Hematopoietic multipotent progenitor cell treated with erythropoietin and hydrocortisone succinate and interleukin-3 and kit ligand, for 17 days (in vitro differentiated cells): ENCODE data around the gene TP53AIP1.
"Not testable (repeated sequence)": the region's sequence is repeated elsewhere in the genome, so short reads cannot be mapped to it uniquely, and the experiment has no call there.

ENCODE experiments used
- DNase-seq: peaks from one replicate; pipeline ENCODE4 v3.0.0-alpha.2; 2015; ENCODE audit warnings: low spot score

Gene TP53AIP1

DNA sequence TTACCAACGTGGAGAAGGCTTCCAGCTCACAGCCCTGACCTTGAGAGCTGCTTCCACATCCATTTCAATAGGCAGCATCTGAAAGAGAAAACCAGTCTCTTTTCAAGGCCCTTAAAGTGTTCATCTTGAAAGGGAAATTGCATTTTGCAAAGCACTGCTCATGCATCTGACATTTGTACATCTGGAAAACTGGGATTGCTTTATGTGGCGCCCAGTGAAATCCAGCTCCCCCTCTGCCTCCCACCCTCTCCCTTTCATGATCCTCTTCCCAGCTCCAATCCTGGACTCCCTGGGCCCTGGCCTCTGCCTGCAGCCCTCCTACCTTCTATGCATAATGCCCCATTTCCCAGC is 17.4 kb downstream of the TP53AIP1 start:
- DNase-seq = no peak

DNA sequence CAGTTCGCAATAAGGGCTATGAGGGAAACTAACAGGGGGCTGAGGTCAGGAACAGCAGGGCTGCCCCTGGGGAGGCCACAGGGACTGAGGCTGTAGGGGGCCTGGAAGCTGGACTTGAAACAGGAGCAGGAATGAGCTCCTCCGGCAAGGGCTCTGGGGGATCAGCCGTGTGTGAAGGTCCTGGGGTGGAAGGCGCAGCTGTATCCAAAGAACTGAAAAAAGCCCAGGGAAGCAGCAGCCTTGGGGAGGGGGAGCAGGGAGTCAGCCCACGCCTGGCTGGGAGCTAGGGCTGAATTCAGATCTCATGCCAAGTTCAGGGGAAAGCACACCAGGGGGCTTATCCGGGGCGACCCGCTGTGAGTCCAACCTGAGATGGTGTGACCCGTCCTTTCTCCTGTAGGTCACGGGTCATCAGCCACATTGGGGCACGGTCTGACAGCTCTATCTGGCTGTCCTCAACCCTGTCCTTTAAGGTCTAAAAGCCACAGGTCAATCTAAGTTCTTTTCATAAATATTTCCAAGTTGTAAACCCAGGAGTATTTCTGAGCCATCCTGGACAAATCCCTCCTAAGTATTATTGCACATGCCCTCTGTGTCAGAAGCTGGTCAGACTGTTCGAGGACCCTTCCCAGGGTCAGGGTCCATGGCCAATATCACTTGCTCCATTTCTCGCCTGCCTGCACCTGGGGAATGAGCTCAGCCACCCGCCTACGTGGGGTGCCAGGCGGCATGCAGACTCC is 18.0 kb downstream of the TP53AIP1 start:
- no peak for DNase-seq

DNA sequence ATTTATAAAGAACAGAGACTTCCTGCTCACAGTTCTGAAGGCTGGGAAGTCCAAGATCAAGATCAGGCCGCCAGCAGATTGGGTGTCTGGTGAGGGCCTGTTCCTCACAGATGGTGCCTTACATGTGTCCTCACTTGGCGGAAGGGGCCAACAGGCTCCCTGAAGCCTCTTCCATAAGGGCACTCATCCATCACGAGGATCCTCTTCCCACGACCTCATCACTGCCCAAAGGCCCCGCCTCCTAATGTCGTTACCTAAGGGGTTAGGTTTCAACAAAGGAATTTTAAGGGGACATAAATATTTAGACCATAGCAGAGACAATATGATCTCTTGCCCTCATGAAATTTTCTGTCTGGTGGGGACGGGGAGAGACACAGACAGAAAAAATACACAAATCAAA is 18.6 kb downstream of the TP53AIP1 start:
- no peak for DNase-seq

DNA sequence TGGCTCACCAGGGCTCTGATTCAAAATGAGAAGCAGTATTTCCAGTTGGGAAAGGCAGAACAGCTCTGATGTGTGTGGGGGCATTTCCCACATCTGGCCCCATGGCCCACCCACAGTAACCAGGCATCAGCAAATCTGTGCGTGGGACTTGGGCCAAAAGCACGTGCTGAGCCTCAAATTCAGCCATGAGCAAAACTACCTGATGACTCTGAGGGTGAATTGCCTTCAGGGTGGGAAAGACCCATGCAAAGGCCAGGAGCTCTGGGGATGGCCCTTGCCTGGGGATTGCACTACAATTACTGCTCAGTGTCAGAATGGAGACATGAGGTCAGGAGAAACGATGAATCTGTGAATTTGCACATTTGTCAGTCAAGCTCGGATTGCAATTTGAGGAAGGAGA is 20.9 kb downstream of the TP53AIP1 start:
- no peak for DNase-seq

DNA sequence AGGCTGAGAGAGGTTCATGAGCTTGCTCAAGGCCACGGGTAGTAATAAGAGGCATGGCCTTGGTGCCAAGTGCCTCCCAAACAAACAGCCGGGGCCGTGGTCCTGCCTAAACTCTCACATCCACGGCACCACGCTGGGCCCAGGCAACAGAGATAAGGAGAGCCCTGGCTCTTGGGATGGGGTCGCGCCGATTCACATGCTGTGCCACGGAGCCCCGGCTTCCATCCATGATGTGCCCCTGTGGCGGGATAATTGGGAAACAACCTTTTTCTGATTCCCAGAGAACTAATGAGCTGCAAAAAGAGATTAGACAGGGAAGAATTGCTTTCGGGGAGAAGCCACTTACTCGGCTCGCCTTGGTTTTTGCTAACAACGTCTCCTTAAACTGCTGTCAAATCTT is 22.0 kb downstream of the TP53AIP1 start:
- DNase-seq = no peak

DNA sequence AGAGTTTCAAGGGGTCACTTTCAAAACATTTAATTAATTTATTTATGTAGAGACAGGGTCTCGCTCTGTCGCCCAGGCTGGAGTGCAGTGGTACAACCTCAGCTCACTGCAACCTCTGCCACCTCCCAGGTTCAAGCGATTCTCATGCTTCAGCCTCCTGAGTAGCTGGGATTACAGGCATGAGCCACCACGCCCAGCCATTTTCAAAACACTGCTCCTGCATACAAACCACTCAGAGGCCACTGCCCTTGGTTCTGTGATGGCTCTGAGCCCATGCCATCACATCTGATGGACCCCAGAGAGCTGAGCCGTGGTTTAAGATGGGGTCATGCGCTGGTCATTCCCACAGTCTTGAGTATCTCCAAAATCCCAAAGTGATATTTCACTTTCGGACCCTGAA is 23.0 kb downstream of the TP53AIP1 start:
- DNase-seq = not testable (repeated sequence)

DNA sequence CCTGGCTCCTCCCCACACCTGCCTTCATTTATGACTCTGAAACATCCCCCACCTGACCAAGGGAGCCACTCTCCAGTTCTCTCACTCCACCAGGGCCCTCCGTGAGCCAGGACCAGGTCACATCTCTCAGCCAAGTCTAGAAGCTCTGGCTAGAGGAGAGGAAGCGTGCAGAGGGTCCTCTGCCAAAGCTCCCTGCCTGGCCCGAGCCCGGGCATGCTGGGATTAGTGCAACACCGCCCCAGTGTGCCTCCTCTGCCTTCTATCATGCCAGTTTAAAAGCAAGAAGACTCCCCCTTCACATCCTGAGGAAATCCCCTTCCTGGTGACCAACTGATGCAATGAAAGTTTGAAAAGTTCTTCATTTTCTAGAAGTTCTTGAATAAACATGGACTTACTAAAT is 23.5 kb downstream of the TP53AIP1 start:
- DNase-seq = no peak

DNA sequence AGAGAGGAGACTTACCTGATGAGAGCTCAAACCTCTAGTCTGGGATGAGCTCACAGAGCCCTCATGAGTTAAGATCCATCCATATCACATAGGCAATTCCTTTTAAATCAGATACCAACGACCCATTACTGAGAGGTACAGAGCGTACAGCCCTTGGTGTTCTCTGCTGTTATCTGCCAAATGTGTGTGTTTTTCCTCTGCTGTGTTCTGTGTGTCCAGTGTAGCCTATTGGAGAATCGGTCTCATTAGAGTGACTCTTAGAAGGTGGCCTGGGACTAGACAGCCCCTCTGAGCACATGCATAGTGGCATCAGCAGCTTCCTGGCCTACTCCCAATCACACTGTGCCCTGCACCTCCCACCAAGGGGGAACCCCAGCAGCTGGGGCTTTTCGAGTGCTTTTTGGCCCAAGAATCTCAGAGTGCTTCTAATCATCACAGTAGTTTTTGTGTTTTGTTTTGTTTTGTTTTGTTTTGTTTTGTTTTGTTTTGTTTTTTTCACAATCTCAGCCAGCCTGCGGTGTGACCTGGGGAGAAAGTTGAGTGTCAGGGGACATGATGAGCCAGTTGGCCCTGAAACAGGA is 25.4 kb downstream of the TP53AIP1 start:
- DNase-seq = no peak

DNA sequence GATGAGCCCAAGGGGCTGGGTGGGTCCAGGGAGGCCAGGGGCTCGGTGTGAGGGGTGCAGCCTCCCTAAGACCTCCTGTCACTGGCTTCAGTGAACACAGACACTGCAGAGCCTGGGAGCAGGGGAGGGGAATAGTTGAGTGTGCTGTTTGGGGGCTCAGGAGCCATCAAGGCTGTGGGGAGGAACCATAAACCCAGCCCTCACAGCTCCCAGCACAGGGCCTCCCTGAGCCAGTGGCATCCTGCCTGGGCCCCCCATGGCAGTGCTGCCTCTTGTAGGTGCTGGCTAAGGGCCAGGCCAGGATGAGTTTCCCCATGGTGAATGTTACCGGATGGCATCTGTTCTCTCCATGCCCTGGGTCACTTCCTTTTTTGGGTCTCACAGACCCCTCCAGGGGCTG is 26.0 kb downstream of the TP53AIP1 start:
- DNase-seq = no peak

DNA sequence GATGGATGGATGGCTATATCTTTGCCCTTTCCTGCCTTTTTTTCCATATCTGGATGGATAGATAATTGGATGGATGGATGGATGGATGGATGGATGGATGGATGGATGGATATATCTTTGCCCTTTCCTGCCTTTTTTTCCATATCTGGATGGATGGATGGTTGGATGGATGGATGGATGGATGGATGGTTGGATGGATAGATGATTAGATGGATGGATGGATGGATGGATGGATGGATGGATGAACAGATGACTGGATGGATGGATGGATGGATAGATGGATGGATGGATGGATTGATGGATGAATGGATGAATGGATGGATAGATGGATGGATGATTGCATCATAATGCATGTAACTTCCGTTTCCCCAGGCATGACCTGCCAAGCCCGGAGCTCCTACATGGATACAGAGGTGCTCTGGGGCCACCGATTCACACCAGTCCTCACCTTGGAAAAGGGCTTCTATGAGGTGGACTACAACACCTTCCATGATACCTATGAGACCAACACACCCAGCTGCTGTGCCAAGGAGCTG is 26.6 kb downstream of the TP53AIP1 start:
- DNase-seq = no peak

DNA sequence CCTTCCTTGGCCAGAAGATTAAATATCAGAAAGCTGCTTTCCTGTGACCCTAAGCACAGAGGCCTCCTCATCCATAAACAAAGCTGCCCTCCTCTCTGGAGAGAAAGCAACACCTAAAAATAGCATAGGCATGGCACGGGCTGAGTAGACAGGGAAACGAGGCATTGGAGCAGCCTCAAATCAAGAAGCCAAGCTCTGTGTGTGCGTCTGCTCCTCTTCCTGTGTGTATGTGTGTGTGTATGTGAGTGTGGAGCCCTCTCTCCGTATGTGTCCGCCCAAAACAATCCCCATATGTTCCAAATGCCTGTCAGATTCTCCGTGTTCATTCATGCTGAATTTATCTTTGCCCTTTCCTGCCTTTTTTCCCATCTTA is 27.5 kb downstream of the TP53AIP1 start:
- DNase-seq = no peak

DNA sequence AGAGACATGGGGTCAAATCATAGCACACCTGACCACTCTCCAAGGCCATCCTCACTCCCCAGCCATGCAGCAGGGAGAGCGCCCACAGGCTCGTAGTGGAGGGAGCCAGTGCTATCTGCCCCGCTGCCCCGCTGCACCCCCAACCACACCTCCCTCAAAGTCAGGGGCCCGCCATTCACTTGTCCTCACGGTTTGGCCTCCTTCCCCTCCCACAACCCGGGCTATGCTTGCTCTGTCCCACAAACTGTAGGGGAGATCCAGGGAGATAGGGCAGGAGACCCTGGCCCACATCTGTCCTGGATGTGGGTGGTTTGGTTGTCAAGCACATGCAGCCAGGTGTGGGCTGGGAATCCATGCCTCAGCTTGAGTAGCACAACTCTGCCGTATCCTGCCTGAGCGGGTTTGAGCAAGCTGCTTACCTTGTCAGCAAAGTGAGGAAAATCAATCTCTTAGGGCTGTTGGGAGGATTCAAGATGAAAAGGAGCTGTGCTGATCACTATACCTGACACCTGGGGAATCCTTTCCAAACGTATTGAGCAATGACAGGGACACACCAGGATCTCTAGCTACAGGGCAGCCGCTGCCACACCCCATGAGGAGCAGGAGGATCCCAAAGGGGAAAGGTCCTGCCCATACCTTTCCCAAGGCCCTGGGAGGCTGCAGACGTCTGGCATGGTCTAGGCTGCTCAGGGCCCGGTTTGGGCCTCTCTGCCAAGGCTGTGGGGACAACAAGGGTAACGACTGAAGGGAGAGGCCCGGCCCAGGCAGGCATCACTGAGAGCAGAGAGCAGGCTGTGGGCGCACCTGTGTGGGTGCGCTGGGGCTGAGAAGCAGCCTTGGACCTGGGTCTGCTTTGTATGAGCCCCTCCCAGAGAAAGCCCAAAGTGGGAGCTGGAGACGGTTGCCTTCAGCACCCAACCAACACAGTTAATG is 28.2 kb downstream of the TP53AIP1 start:
- DNase-seq = no peak

DNA sequence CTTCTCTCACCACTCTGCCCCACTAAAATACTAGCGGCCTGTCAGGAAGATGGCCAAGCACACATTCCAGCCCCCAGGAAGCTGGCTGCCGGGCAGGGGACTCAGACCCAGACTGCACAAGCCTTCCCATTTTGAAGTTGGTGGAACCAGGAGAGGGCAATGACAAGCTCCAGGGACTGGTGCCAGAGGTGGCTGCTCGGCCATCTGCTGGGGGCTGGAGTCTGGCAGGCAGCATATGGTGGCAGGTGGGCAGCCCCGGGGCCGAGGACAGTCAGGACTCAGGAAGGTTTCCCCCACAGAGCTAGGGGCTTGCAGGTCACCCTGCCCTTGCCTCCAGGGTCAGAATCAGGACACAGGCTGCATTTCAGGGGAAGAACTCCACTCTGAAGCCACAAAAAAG is 28.9 kb downstream of the TP53AIP1 start:
- DNase-seq = no peak

DNA sequence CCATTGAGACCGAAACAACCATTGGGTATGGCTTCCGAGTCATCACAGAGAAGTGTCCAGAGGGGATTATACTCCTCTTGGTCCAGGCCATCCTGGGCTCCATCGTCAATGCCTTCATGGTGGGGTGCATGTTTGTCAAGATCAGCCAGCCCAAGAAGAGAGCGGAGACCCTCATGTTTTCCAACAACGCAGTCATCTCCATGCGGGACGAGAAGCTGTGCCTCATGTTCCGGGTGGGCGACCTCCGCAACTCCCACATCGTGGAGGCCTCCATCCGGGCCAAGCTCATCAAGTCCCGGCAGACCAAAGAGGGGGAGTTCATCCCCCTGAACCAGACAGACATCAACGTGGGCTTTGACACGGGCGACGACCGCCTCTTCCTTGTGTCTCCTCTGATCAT is 31.0 kb downstream of the TP53AIP1 start:
- no peak for DNase-seq

DNA sequence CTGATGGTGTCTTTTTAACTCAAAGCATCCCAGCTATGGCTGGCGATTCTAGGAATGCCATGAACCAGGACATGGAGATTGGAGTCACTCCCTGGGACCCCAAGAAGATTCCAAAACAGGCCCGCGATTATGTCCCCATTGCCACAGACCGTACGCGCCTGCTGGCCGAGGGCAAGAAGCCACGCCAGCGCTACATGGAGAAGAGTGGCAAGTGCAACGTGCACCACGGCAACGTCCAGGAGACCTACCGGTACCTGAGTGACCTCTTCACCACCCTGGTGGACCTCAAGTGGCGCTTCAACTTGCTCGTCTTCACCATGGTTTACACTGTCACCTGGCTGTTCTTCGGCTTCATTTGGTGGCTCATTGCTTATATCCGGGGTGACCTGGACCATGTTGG is 31.4 kb downstream of the TP53AIP1 start:
- no peak for DNase-seq

DNA sequence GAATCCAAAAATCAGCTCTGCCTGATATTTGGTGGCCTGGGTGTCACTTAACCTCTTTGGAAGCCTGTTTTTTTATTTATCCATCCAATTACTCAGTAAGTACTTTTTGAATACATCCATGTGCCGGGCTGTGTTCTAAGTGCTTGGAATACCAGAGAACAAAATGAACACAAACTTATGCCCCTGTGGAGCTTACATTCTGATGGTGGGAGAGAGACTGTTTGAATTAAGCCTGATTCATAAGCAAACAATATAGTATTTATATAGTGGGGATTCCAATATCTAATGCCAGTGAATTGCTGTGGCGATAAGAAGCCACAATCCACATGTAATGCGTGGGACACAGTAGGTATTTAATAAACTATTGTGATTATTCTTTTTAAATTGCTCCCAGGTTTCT is 32.1 kb downstream of the TP53AIP1 start:
- DNase-seq = no peak

DNA sequence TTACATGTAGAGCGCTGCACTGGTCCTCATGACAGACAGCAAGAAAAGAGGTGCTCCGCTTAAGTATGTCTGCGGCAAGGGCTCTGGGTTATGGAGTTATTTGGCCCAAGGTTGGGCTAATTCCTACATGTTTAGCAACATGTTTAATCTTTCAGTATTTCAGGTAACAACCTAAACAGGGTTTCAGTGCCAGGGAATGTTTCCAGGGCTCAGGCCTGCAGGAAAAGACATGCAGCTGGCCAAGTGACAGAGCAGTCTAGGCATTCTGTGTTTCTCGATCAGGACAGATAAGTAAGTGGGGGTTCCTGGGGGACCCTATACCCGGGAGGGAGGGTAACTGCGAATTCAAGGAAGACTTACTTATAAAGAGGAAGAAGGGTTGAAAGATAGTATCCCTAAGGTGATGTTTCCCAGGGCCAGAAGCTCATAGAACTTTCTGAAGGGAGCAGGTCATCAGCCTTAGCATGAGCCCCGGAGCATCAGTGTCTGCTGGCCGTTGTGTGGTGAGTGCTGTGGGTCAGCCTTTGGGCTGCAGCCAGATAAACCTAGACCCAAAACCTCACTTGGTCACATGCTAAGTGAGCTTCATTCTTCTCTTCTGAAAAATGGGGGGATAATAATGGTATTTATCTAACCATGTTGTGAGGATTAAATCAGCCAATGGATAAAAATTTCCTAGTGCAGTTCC is 33.1 kb downstream of the TP53AIP1 start:
- DNase-seq = no peak

DNA sequence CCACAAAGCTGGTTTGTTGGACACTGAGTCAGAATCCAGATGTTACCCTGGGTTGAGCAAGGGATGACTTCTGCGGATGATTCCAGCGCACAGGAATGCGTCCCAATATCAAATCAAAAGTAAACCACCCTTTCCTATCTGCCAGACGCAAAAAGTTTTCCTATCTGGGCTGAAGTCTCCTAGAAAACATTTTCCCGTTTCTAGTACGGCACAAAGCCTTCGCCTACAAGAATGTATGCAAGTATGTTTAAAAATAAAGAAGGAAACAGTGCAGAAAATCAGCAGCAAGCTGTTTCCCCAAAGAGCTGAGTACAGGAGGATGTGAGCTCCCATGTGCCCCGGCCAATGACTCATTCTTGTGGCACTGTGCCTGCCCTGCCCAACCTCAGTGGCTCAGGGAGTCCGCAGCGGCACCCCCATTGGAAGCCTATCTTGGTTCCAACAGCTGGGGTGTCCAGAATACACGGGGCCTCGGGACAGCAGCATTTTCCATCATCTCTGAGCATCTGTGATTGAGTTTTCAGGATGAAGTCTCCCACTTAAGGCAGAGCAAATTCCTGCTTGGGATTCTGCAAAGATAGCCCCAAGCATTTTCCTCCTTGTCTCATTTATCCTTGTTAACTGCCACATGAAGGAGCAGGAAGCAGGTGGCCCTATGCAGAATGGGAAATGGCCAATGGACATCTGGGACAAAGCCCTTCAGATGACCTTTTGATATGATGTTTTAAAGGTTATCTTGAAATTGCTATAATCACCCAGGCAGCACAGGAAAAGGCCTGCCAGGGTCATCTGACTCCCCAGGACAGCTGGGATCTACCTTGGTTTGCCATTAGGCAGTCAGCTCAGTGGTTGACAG is 34.1 kb downstream of the TP53AIP1 start:
- no peak for DNase-seq

DNA sequence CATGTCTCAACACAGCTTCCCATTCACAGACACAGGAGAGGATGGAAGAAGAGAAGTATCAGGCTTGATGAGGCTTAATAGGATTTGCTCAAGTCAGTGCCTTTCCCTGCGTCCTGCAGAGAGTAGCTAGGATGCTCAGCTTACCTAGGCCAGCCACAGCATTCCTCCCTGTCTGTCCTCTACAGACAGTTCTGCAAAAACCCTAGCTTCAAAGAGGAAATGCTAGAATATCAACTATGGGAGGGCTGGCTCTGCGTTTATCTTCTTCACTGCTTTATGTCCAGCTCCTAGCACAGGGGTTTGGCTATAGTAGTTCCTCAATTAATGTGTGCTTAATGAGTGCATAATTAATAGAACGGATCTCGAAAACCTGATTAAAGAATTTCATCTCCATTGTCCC is 35.1 kb downstream of the TP53AIP1 start:
- DNase-seq = no peak

DNA sequence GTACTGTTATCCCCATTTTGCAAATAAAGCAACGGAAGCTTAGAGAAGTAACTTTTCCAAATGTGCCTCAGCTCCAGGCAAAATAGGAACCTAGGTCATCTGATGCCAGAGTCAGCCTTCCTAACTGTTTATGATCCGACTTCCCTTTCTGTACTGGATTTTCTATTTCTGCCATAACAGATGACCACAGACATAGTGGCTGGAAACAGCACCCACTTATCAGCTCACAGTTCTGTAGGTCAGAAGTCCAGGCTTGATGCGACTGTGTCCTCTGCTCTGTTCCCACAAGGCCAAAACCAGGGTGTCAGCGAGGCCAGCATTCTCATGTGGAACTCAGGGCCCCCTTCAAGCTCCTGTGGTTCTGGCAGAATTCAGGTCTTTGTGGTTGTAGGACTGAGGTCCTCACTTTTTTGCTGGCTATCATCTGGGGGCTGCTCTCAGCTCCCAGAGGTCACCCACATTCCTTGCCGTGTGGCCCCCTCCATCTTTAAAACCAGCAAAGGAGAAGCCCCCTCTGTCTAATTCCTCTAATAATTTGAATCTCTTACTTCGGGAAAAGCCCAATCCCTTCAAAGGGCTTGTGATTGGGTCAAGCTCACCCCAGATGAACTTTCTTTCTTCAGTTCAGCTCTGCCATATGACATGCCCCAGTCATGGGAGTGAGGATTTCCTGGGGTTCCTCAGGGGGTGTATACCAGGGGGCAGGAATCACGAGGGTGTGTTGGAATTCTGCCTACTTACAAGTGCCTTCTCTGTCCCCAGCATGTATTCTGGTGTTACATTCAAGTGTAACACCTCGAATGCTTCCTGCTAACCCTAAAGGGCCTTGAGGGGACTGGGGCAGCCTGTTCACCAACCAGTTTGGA is 36.3 kb downstream of the TP53AIP1 start:
- no peak for DNase-seq
